WERI-Rb-1 (cell line): ENCODE results near the gene NF1.

Source experiments
- DNase-seq: peaks from one replicate; pipeline ENCODE4 v3.0.0-alpha.2; 2020
- H3K27ac ChIP-seq: fragments of 250-450 bp; sonication (Bioruptor Pico); 2 replicates; pipeline ENCODE4 v1.5.1; 2020; ENCODE audit warnings: mild to moderate bottlenecking, moderate library complexity
- H3K27me3 ChIP-seq: fragments of 250-450 bp; sonication (Bioruptor Pico); 2 replicates; pipeline ENCODE4 v1.5.1; 2021; ENCODE audit warnings: mild to moderate bottlenecking, low read depth, moderate library complexity; ENCODE audit not compliant: insufficient read depth, severe bottlenecking
- H3K36me3 ChIP-seq: fragments of 250-450 bp; sonication (Bioruptor Pico); 2 replicates; pipeline ENCODE4 v1.5.1; 2020; ENCODE audit warnings: mild to moderate bottlenecking, moderate library complexity
- H3K4me3 ChIP-seq: 2 replicates; pipeline ENCODE4 v1.5.1; 2011; ENCODE audit warnings: low read depth, mild to moderate bottlenecking, control low read depth, low read length
- H3K9me3 ChIP-seq: fragments of 250-450 bp; sonication (Bioruptor Pico); 2 replicates; pipeline ENCODE4 v1.5.1; 2021; ENCODE audit warnings: mild to moderate bottlenecking, moderate library complexity; ENCODE audit not compliant: severe bottlenecking
- CTCF ChIP-seq: IDR thresholded peaks from 2 replicates; pipeline ENCODE4 v1.5.1; 2011; ENCODE audit warnings: low read depth, mild to moderate bottlenecking, control low read depth, inconsistent platforms, low read length

NF1 gene

GRCh38 chr17:31235110-31235509 lies 140.3 kb downstream of the NF1 start:
- DNase-seq, result no peak
- no peak for TF ChIP-seq CTCF
- Histone ChIP-seq H3K4me3 (no peak overlapping the region), H3K27ac (no peak overlapping the region), H3K36me3 (peaks cover 51% of the 10 kb centered on the region), H3K9me3 (no peaks in the 10 kb centered on the region), H3K27me3 (no peaks in the 10 kb centered on the region)

- TF ChIP-seq CTCF, result no peak
- Histone ChIP-seq H3K27ac (no peak overlapping the region), H3K9me3 (no peaks in the 10 kb centered on the region), H3K36me3 (peaks cover 59% of the 10 kb centered on the region), H3K27me3 (no peaks in the 10 kb centered on the region), H3K4me3 (no peak overlapping the region)
- no peak for DNase-seq
Observed at GRCh38 chr17:31236137-31236536, 141.4 kb downstream of the NF1 start.

- H3K4me3 ChIP-seq, result no peak overlapping the region
- no peak overlapping the region for H3K27ac ChIP-seq
- H3K36me3 ChIP-seq, result peaks cover 59% of the 10 kb centered on the region
- DNase-seq, result no peak
- H3K27me3 ChIP-seq, result no peaks in the 10 kb centered on the region
- no peaks in the 10 kb centered on the region for H3K9me3 ChIP-seq
- no peak for TF ChIP-seq CTCF
Observed at GRCh38 chr17:31236712-31237111, 141.9 kb downstream of the NF1 start.

GRCh38 chr17:31241116-31241515 lies 146.3 kb downstream of the NF1 start:
- H3K4me3 ChIP-seq, result no peak overlapping the region
- H3K27ac ChIP-seq, result no peak overlapping the region
- no peak for DNase-seq
- TF ChIP-seq CTCF, result no peak
- no peaks in the 10 kb centered on the region for H3K9me3 ChIP-seq
- peaks cover 66% of the 10 kb centered on the region for H3K36me3 ChIP-seq
- no peaks in the 10 kb centered on the region for H3K27me3 ChIP-seq

GRCh38 chr17:31248986-31249834 lies 154.4 kb downstream of the NF1 start:
- H3K36me3 ChIP-seq, result peaks cover 29% of the 10 kb centered on the region
- no peaks in the 10 kb centered on the region for H3K27me3 ChIP-seq
- H3K27ac ChIP-seq, result no peak overlapping the region

More at GRCh38 chr17:31248986-31249834, 154.4 kb downstream of the NF1 start:
- Histone ChIP-seq H3K9me3 (no peaks in the 10 kb centered on the region), H3K4me3 (no peak overlapping the region)
- TF ChIP-seq CTCF, result no peak
- no peak for DNase-seq
